CD4-positive, alpha-beta T cell (primary cell): ENCODE measurements around the gene NCAPG2. TPM values are rescaled to one million over a fixed set of nuclear protein-coding genes. Genes with fewer than 3 reads are reported as not detected.
"Not testable (repeated sequence)": the region's sequence is repeated elsewhere in the genome, so short reads cannot be mapped to it uniquely, and the experiment has no call there.

ENCODE experiments used
- ATAC-seq: fragments of 200-7000 bp; cut with Tn5 transposase; one replicate; pipeline ENCODE4 v1.10.0; 2022; ENCODE audit warnings: mild to moderate bottlenecking; ENCODE audit not compliant: poor library complexity
- CTCF ChIA-PET: fragments of 350-600 bp; sonication (Branson Sonifier 250); formaldehyde crosslinking; loops from one replicate; lab custom pipeline; 2021; ENCODE audit warnings: antibody characterized with exemption, inconsistent platforms; lab: Charles Lee
- POLR2A ChIA-PET: fragments of 350-600 bp; sonication (Branson Sonifier 250); formaldehyde crosslinking; loops from one replicate; lab custom pipeline; 2021; ENCODE audit warnings: antibody characterized with exemption, inconsistent platforms; lab: Charles Lee
- DNase-seq, 14 experiments: peaks; one replicate each; pipeline ENCODE4 v3.0.0-alpha.2; 2013 to 2020; ENCODE audit warnings: mixed read lengths in 2 of 14
- H3K27ac ChIP-seq, 2 donors: one replicate each; pipeline versions ENCODE4 v1.5.1 to v1.7.0; 2013; ENCODE audit warnings: low read length in 2 of 2, low read depth in 1 of 2, mild to moderate bottlenecking in 1 of 2
- H3K27me3 ChIP-seq, 2 experiments: 1 replicate in 1 of 2; 2 replicates in 1 of 2; pipeline versions ENCODE4 v1.6.1 to v1.7.0; 2013; ENCODE audit warnings: low read length in 2 of 2, control low read depth in 1 of 2, mild to moderate bottlenecking in 1 of 2, moderate library complexity in 1 of 2; ENCODE audit not compliant: insufficient read depth in 2 of 2, control insufficient read depth in 1 of 2
- H3K36me3 ChIP-seq: one replicate; pipeline ENCODE4 v1.6.1; 2013; ENCODE audit warnings: low read length, control low read depth; ENCODE audit not compliant: insufficient read depth
- H3K4me1 ChIP-seq: one replicate; pipeline ENCODE4 v1.6.1; 2013; ENCODE audit warnings: low read length, control low read depth; ENCODE audit not compliant: insufficient read depth
- H3K4me3 ChIP-seq: one replicate; pipeline ENCODE4 v1.5.1; 2013; ENCODE audit warnings: mild to moderate bottlenecking, low read length, moderate library complexity
- H3K9me3 ChIP-seq, 2 experiments: 1 replicate in 1 of 2; 2 replicates in 1 of 2; pipeline versions ENCODE4 v1.6.1 to v1.7.0; 2013; ENCODE audit warnings: low read length in 2 of 2, mild to moderate bottlenecking in 2 of 2, control low read depth in 1 of 2, moderate library complexity in 1 of 2; ENCODE audit not compliant: control insufficient read depth in 1 of 2, insufficient read depth in 1 of 2
- H3K27ac Mint-ChIP-seq: one replicate; pipeline ENCODE4 v1.8.0; 2020; ENCODE audit warnings: mixed read lengths
- H3K27me3 Mint-ChIP-seq: one replicate; pipeline ENCODE4 v1.8.0; 2021; ENCODE audit warnings: mixed read lengths
- H3K36me3 Mint-ChIP-seq: one replicate; pipeline ENCODE4 v1.8.0; 2021; ENCODE audit warnings: low read depth, mixed read lengths
- H3K4me1 Mint-ChIP-seq: one replicate; pipeline ENCODE4 v1.8.0; 2021; ENCODE audit warnings: low read depth, mixed read lengths
- H3K4me3 Mint-ChIP-seq: one replicate; pipeline ENCODE4 v1.8.0; 2020; ENCODE audit warnings: mild to moderate bottlenecking, mixed read lengths
- H3K9me3 Mint-ChIP-seq: one replicate; pipeline ENCODE4 v1.8.0; 2020; ENCODE audit warnings: mixed read lengths
- CTCF ChIP-seq: fragments of 200-600 bp; IDR thresholded peaks from one replicate; pipeline ENCODE4 v1.8.0; 2022; ENCODE audit warnings: antibody characterized with exemption, mild to moderate bottlenecking
- intact Hi-C, 2 experiments: fragments of 100-400 bp; cut with DNase I in 1 of 2; cut with micrococcal nuclease in 1 of 2; formaldehyde crosslinking; loops; one replicate each; pipeline versions ENCODE4 v1.15.1 to v1.9.0; 2023 to 2025; cut with DNase I, micrococcal nuclease
- total RNA-seq, 174 experiments: library from RNA in 2 of 174; stranded (reverse) in 2 of 174; gene quantifications; one replicate each; pipeline ENCODE4 v1.2.3 and lab custom pipeline; 2021 to 2026

Gene NCAPG2
- total RNA-seq, 2 experiments from 2014 or later = 9.9 to 11.8 TPM

DNA sequence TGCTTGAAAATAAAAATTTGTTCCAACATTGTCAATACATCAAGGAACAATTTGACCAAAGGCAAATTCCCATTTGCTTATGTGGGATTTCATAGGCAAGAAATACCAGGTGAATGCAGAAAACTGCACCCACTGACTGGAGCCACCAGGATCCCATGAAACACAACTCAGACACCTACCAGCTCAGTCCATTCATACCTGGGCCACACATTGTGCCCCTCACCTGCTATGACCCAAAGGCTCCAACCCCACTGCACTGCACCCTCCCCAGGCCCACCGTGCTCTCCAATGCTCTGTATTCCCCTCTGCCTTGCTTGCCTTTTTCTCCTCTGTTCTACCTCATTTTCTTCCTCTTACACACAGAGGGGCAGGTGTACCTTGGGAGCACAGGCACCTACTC is 5.3 kb downstream of the NCAPG2 start:
- H3K4me3 Mint-ChIP-seq = no peak overlapping the region
- peaks cover 7% of the 10 kb centered on the region for H3K36me3 Mint-ChIP-seq
- intact Hi-C loops = no loop called here

GRCh38 chr7:158698657-158699195 is 5.9 kb downstream of the NCAPG2 start:
- intact Hi-C loops = no loop called here
- DNase-seq (no peak), ATAC-seq (no peak)
- peaks cover 7% of the 10 kb centered on the region for H3K36me3 Mint-ChIP-seq
- no peaks in the 10 kb centered on the region for H3K27me3 ChIP-seq
- peaks cover 22% of the 10 kb centered on the region for H3K4me1 Mint-ChIP-seq
- H3K4me3 ChIP-seq = no peak overlapping the region
- H3K27ac Mint-ChIP-seq = no peak overlapping the region
- TF ChIP-seq CTCF = no peak
- H3K9me3 Mint-ChIP-seq = no peaks in the 10 kb centered on the region
- no peak overlapping the region for H3K4me3 Mint-ChIP-seq
- no peaks in the 10 kb centered on the region for H3K27me3 Mint-ChIP-seq
- H3K9me3 ChIP-seq = no peaks in the 10 kb centered on the region
- ChIA-PET CTCF (interaction anchor here (2.1 kb wide), 1 partner anchor 278 kb away, joined by 12 read pairs; no protein-coding TSS in a partner anchor), POLR2A (no interaction called here)
- no peak overlapping the region for H3K27ac ChIP-seq
- H3K4me1 ChIP-seq = peaks cover 13% of the 10 kb centered on the region
- H3K36me3 ChIP-seq = no peaks in the 10 kb centered on the region

More for the DNA sequence above, 5.3 kb downstream of the NCAPG2 start:
- Histone ChIP-seq H3K27ac (no peak overlapping the region), H3K4me1 (peaks cover 19% of the 10 kb centered on the region), H3K27me3 (no peaks in the 10 kb centered on the region), H3K9me3 (no peaks in the 10 kb centered on the region), H3K36me3 (no peaks in the 10 kb centered on the region), H3K4me3 (no peak overlapping the region)
- CTCF ChIA-PET = interaction anchor here (2.1 kb wide), 1 partner anchor 278 kb away, joined by 12 read pairs; no protein-coding TSS in a partner anchor
- ATAC-seq = no peak
- no peak for DNase-seq
- no peaks in the 10 kb centered on the region for H3K27me3 Mint-ChIP-seq
- no peaks in the 10 kb centered on the region for H3K9me3 Mint-ChIP-seq
- peaks cover 22% of the 10 kb centered on the region for H3K4me1 Mint-ChIP-seq
- POLR2A ChIA-PET = no interaction called here
- H3K27ac Mint-ChIP-seq = no peak overlapping the region
- TF ChIP-seq CTCF = no peak

- H3K27ac Mint-ChIP-seq, H3K27ac ChIP-seq, H3K4me3 Mint-ChIP-seq, H3K4me3 ChIP-seq, H3K36me3 Mint-ChIP-seq, H3K36me3 ChIP-seq, DNase-seq, H3K27me3 Mint-ChIP-seq, H3K27me3 ChIP-seq, H3K9me3 ChIP-seq, H3K9me3 Mint-ChIP-seq, POLR2A ChIA-PET, intact Hi-C loops, ATAC-seq, H3K4me1 ChIP-seq: not testable (repeated sequence)
- peaks cover 11% of the 10 kb centered on the region for H3K4me1 Mint-ChIP-seq
- CTCF ChIA-PET = interaction anchor here (0.7 to 2.1 kb wide), 2 partner anchors 280 to 1558 kb away, joined by 3 to 12 read pairs; no protein-coding TSS in a partner anchor
Observed at GRCh38 chr7:158697597-158697996, 7.0 kb downstream of the NCAPG2 start.
